Motor neuron (in vitro differentiated cells): ENCODE results near the gene SCRN1. TPM values are rescaled to one million over a fixed set of nuclear protein-coding genes. Genes with fewer than 3 reads are reported as not detected.
"Not testable (repeated sequence)": the region's sequence is repeated elsewhere in the genome, so short reads cannot be mapped to it uniquely, and the experiment has no call there.

Experiments
- ATAC-seq, 8 experiments: fragments of 200-7000 bp; cut with Tn5 transposase; replicated peaks in 6 of 8; 2 replicates each; pipeline ENCODE4 v1.8.0; 2021; ENCODE audit warnings: mild to moderate bottlenecking in 8 of 8, moderate library complexity in 8 of 8
- H3K27ac ChIP-seq, 2 donors: fragments of 250-450 bp; sonication (Bioruptor Pico); 2 replicates each; pipeline ENCODE4 v1.9.0; 2021; ENCODE audit warnings: antibody characterized with exemption in 2 of 2, mild to moderate bottlenecking in 2 of 2, moderate library complexity in 1 of 2
- H3K4me1 ChIP-seq, 2 donors: fragments of 250-450 bp; sonication (Bioruptor Pico); replicated peaks in 1 of 2; 2 replicates each; pipeline ENCODE4 v1.6.1; 2021; ENCODE audit warnings: antibody characterized with exemption in 2 of 2, mild to moderate bottlenecking in 2 of 2, moderate library complexity in 1 of 2
- H3K4me3 ChIP-seq, 5 donors: fragments of 250-450 bp; sonication (Bioruptor Pico); 2 replicates each; pipeline ENCODE4 v1.9.0; 2021; ENCODE audit warnings: antibody characterized with exemption in 5 of 5, mild to moderate bottlenecking in 5 of 5, moderate library complexity in 4 of 5
- WGBS, 10 experiments: fragments of 450-650 bp; shearing (Covaris generic); methylation state at CpG; one replicate each; pipeline ENCODE4 v1.0.0; 2022; 5-methylcytosine and 5-hydroxymethylcytosine counted together
- in situ Hi-C, 9 experiments: fragments of 400-800 bp; cut with MboI; loops; one replicate each; pipeline ENCODE4 v1.15.0; 2021; ENCODE audit warnings: low sequenced_read_pairs in 9 of 9, low pct_unique_long_range_greater_than_20kb in 2 of 9; ENCODE audit not compliant: unreplicated experiment in 9 of 9
- total RNA-seq, 8 experiments: library from RNA; unstranded; fragments of 300-600 nt; gene quantifications; 2 replicates each; pipeline versions ENCODE4 v1.2.3 to v1.2.4, GENCODE V29; 2022

The SCRN1 gene
- total RNA-seq, 8 experiments from 2014 or later = 18.1 to 162 (median 106) TPM

GRCh38 chr7:29975561-29975960, 14.0 kb downstream of the SCRN1 start:
- no peak for ATAC-seq
- no peak overlapping the region for H3K4me3 ChIP-seq
- WGBS, 10 experiments = 80 to 100% (median 94%) methylated on average over 1 of the region's 1 CpG; no CpG with 5 or more reads in 4 of the 10 experiments
- H3K4me1 ChIP-seq = peaks cover 15 to 19% of the 10 kb centered on the region in 2 donors
- no peak overlapping the region for H3K27ac ChIP-seq
- in situ Hi-C loops = no loop called here

- ATAC-seq = no peak
- in situ Hi-C loops = no loop called here
- Histone ChIP-seq H3K27ac (no peak overlapping the region), H3K4me3 (no peak overlapping the region), H3K4me1 (peaks cover 25 to 31% of the 10 kb centered on the region in 2 donors)
- 62 to 100% (median 98%) methylated on average over 1 to 3 of the region's 3 CpGs for WGBS, 10 experiments
These were observed 15.3 kb downstream of the SCRN1 start for GRCh38 chr7:29974286-29974685.

- Histone ChIP-seq H3K4me3 (no peak overlapping the region), H3K4me1 (peaks cover 31 to 34% of the 10 kb centered on the region in 2 donors), H3K27ac (no peak overlapping the region)
- whole genome bisulfite sequencing, 10 experiments = 83 to 100% (median 100%) methylated on average over 1 of the region's 1 CpG; no CpG with 5 or more reads in 4 of the 10 experiments
- in situ Hi-C loops = no loop called here
- no peak for ATAC-seq
These were observed 17.3 kb downstream of the SCRN1 start for GRCh38 chr7:29972315-29972669.

DNA sequence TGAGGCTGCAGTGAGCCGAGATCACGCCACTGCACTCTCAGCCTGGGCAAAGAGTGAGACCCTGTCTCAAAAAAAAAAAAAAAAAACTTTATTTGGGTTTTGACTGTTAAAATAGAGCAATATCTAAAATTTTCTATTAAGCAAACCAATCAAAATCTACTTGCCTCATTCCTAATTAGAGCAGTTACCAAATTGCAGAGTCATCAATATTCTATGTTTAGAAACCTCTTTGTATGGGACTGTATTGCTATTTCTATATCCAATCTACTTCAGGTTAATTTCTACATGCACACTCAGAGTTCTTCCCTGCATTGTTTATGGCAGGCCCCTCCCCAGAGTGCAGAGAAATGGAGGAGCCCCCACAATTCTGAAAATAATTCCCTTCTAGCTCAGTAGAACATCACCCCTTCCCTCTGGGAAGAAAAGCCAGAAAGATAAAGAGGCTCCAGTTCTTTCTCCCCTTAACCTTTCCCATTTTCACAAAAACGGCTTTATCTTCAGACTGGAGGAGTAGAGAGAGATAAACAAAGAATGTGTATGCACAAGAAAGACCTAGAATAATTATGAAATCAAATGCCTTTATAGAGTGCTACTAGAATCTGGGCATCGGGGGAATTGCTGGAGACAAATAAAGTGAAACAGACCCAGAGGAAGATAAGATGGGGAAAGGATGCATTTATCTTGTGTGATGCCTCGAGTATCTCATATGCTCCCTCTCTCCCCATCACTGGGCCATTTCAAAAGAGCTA, 17.9 kb downstream of the SCRN1 start:
- ATAC-seq = no peak
- WGBS, 10 experiments = 50 to 97% (median 89%) methylated on average over 2 to 5 of the region's 5 CpGs; no CpG with 5 or more reads in 1 of the 10 experiments
- H3K4me1 ChIP-seq = peaks cover 30 to 31% of the 10 kb centered on the region in 2 donors
- in situ Hi-C loops = no loop called here
- no peak overlapping the region for H3K4me3 ChIP-seq
- no peak overlapping the region for H3K27ac ChIP-seq

GRCh38 chr7:29970158-29970557, 19.4 kb downstream of the SCRN1 start:
- 43 to 100% (median 60%) methylated on average over 1 of the region's 1 CpG; no CpG with 5 or more reads in 4 of the 10 experiments for WGBS, 10 experiments
- Histone ChIP-seq H3K27ac (no peak overlapping the region), H3K4me3 (no peak overlapping the region), H3K4me1 (peaks cover 19% of the 10 kb centered on the region in 2 donors)
- in situ Hi-C loops = no loop called here
- ATAC-seq = peak in 6 of 8 experiments; percentile 17 to 62 (median 40)

- no peak overlapping the region for H3K4me3 ChIP-seq
- ATAC-seq = peak in 3 of 8 experiments; percentile 36 to 53 (median 38)
- in situ Hi-C loops = no loop called here
- peak overlapping the region in 1 of 2 donors; percentile 39 for H3K27ac ChIP-seq
- WGBS, 10 experiments = 0 to 100% (median 71%) methylated on average over 1 to 2 of the region's 2 CpGs; no CpG with 5 or more reads in 1 of the 10 experiments
- H3K4me1 ChIP-seq = peaks cover 19% of the 10 kb centered on the region in 2 donors
These were observed 19.9 kb downstream of the SCRN1 start for GRCh38 chr7:29969738-29970137.

DNA sequence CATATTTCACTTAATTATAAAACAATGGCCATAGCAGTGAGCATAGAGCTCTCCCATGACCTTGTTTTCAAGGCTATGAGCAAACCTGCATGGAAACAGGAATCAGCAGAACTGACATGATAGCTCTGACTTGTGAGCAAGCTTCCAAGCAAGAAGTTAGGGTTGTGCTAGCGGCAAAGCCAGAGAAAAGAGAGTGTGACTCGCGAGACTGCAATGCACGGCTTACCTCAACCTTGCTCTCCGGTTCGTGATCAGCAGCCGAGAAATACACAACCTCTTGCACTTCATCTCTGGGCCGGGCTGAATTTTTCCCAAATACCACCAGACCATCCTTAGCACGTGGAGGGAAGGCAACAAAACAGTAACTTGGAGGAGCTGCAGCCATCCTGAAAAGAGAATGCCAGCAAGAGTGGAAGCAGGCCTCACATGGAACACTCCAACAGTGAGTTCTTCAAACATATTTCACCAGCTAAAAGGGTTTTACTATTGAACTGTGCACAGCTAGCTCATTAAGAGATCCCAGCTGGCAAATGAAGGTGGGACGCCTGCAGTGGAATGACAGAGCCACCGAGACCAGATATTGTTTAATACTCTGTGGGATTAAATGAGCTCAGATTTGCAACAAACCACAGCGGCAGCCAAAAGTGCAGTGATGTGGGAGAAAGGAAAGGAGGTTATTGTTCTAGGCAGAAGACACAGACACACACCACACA, 20.8 kb downstream of the SCRN1 start:
- in situ Hi-C loops = no loop called here
- 57 to 100% (median 91%) methylated on average over 1 to 11 of the region's 12 CpGs for WGBS, 10 experiments
- peak overlapping the region in 1 of 2 donors; percentile 39 for H3K27ac ChIP-seq
- no peak overlapping the region for H3K4me3 ChIP-seq
- peaks cover 19% of the 10 kb centered on the region in 2 donors for H3K4me1 ChIP-seq
- peak in 1 of 8 experiments; percentile 18 for ATAC-seq

- 17 to 100% (median 75%) methylated on average over 1 to 3 of the region's 3 CpGs; no CpG with 5 or more reads in 1 of the 10 experiments for WGBS, 10 experiments
- no peak overlapping the region for H3K4me3 ChIP-seq
- ATAC-seq = no peak
- H3K27ac ChIP-seq = no peak overlapping the region
- peaks cover 14% of the 10 kb centered on the region in 2 donors for H3K4me1 ChIP-seq
- in situ Hi-C loops = no loop called here
These were observed 24.6 kb downstream of the SCRN1 start for GRCh38 chr7:29965030-29965429.

DNA sequence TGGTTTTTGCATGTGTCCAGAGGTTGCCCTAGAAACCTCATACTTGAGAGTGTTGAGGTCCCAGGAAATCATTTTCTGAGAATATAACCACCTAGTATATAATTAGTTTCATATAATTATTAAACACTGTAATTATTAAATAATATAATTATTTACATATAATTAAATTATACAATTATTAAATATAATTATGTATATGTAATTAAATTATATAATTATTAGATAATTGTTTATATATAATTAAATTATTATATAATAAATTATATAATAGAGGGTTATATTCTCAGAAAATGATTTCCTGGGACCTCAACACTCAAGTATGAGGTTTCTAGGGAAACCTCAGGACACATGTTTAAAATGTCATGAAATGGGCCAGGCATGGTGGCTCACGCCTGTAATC, 27.6 kb downstream of the SCRN1 start:
- H3K4me1 ChIP-seq = peaks cover 0 to 14% of the 10 kb centered on the region in 2 donors
- H3K4me3 ChIP-seq = no peak overlapping the region
- in situ Hi-C loops = no loop called here
- no peak overlapping the region for H3K27ac ChIP-seq
- 80 to 100% (median 100%) methylated on average over 1 of the region's 1 CpG; no CpG with 5 or more reads in 5 of the 10 experiments for WGBS, 10 experiments
- no peak for ATAC-seq

DNA sequence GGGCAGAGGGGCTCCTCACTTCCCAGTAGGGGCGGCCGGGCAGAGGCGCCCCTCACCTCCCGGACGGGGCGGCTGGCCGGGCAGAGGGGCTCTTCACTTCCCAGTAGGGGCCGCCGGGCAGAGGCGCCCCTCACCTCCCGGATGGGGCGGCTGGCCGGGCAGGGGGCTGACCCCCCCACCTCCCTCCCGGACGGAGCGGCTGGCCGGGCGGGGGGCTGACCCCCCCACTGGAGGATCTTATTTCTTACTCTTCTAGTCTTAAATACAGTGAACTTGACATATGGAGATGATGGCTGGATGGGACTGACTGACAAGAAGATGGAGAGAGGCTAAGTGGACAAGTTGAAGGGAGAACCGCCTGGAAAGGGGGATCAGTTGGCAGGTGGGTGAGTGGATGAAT, 28.0 kb downstream of the SCRN1 start:
- peaks cover 2 to 14% of the 10 kb centered on the region in 2 donors for H3K4me1 ChIP-seq
- in situ Hi-C loops, H3K27ac ChIP-seq, ATAC-seq, H3K4me3 ChIP-seq: not testable (repeated sequence)
- 100% methylated on average over 1 of the region's 19 CpGs; no CpG with 5 or more reads in 9 of the 10 experiments for WGBS, 10 experiments

- ATAC-seq = no peak
- no peak overlapping the region for H3K27ac ChIP-seq
These were observed 30.8 kb downstream of the SCRN1 start for GRCh38 chr7:29958667-29959358.

GRCh38 chr7:29957521-29958310, 31.9 kb downstream of the SCRN1 start:
- no peak overlapping the region for H3K4me3 ChIP-seq
- 80 to 100% (median 90%) methylated on average over 1 to 9 of the region's 9 CpGs; no CpG with 5 or more reads in 1 of the 10 experiments for WGBS, 10 experiments
- no peak for ATAC-seq
- H3K4me1 ChIP-seq = peaks cover 12 to 20% of the 10 kb centered on the region in 2 donors
- in situ Hi-C loops = no loop called here
- no peak overlapping the region for H3K27ac ChIP-seq

More at GRCh38 chr7:29958667-29959358, 30.8 kb downstream of the SCRN1 start:
- peaks cover 12 to 20% of the 10 kb centered on the region in 2 donors for H3K4me1 ChIP-seq
- 60 to 100% (median 95%) methylated on average over 1 to 8 of the region's 8 CpGs; no CpG with 5 or more reads in 1 of the 10 experiments for WGBS, 10 experiments
- no peak overlapping the region for H3K4me3 ChIP-seq
- in situ Hi-C loops = no loop called here
